K562 (cell line): ENCODE results near the gene FGF14. TPM values are rescaled to one million over a fixed set of nuclear protein-coding genes. Genes with fewer than 3 reads are reported as not detected.

Experiments used
- ATAC-seq: fragments of 200-7000 bp; cut with Tn5 transposase; 3 replicates; pipeline ENCODE4 v1.9.1; 2020; ENCODE audit warnings: moderate library complexity
- BruUV-seq: library from RNA; stranded (reverse); fragments of 400-500 nt; replicated peaks from 2 replicates; lab custom pipeline; 2021; lab: Mats Ljungman, UMichigan
- CTCF ChIA-PET: fragments of 300-600 bp; formaldehyde crosslinking; extraction: SDS; loops from one replicate; lab custom pipeline; 2021; ENCODE audit warnings: low intra/inter-chr PET ratio; lab: Yijun Ruan, JAX
- POLR2A ChIA-PET: fragments of 300-600, 350-650 bp; sonication (Branson Sonifier 250); formaldehyde crosslinking; extraction: SDS; loops from one replicate; lab custom pipeline; 2021; ENCODE audit warnings: antibody characterized with exemption, inconsistent platforms; lab: Yijun Ruan, JAX
- DNase-seq, 4 experiments: peaks; one replicate each; pipeline versions ENCODE4 v3.0.0 to v3.0.0-alpha.2; 2011 to 2018; ENCODE audit warnings: low spot score in 3 of 4, mixed read lengths in 3 of 4; ENCODE audit errors: extremely low read depth in 1 of 4
- FAIRE-seq: peaks from 2 replicates; lab custom pipeline; 2011; peaks lifted over from hg19 to GRCh38; lab: Jason Lieb, UNC
- H2AFZ ChIP-seq: 2 replicates; pipeline ENCODE4 v1.6.0; 2011; ENCODE audit warnings: low read depth, low read length, control low read depth, inconsistent platforms
- H3K27ac ChIP-seq: fragments of 200-600 bp; 3 replicates; pipeline ENCODE4 v1.8.0; 2011; ENCODE audit warnings: low read depth, mild to moderate bottlenecking, control low read depth, inconsistent platforms, low read length, moderate library complexity, mixed read lengths; ENCODE audit errors: extremely low read depth
- H3K27me3 ChIP-seq, 2 experiments: fragments of 300-600 bp in 1 of 2; 2 replicates in 1 of 2; 3 replicates in 1 of 2; pipeline versions ENCODE4 v1.6.0 to v1.8.0; 2011; ENCODE audit warnings: inconsistent platforms in 2 of 2, low read length in 2 of 2, mild to moderate bottlenecking in 1 of 2, mixed read lengths in 1 of 2, moderate library complexity in 1 of 2; ENCODE audit not compliant: control insufficient read depth in 2 of 2, insufficient read depth in 2 of 2
- H3K36me3 ChIP-seq: fragments of 300-600 bp; 3 replicates; pipeline ENCODE4 v1.8.0; 2011; ENCODE audit warnings: mild to moderate bottlenecking, low read length, inconsistent platforms; ENCODE audit not compliant: control insufficient read depth, insufficient read depth
- H3K4me1 ChIP-seq, 2 experiments: fragments of 200-600 bp in 1 of 2; replicated peaks in 1 of 2; 2 replicates in 1 of 2; 3 replicates in 1 of 2; pipeline versions ENCODE4 v1.5.1 to v1.8.0; 2011; ENCODE audit warnings: inconsistent platforms in 2 of 2, low read length in 2 of 2, mild to moderate bottlenecking in 1 of 2, mixed read lengths in 1 of 2, moderate library complexity in 1 of 2; ENCODE audit not compliant: control insufficient read depth in 2 of 2, insufficient read depth in 2 of 2
- H3K4me2 ChIP-seq: 2 replicates; pipeline ENCODE4 v1.6.1; 2011; ENCODE audit warnings: low read length, control low read depth, inconsistent platforms, mixed read lengths; ENCODE audit not compliant: insufficient read depth
- H3K4me3 ChIP-seq: fragments of 200-600 bp; sonication (generic), shearing (Covaris generic); 2 replicates; pipeline ENCODE4 v1.5.1; 2016; ENCODE audit warnings: control low read depth, inconsistent platforms
- H3K79me2 ChIP-seq: fragments of 200-600 bp; 3 replicates; pipeline ENCODE4 v1.8.0; 2011; ENCODE audit warnings: low read length, inconsistent platforms; ENCODE audit not compliant: control insufficient read depth, insufficient read depth
- H3K9ac ChIP-seq, 2 experiments: 2 replicates each; pipeline versions ENCODE4 v1.6.0 to v1.6.1; 2011; ENCODE audit warnings: low read depth in 2 of 2, low read length in 2 of 2, control low read depth in 1 of 2, inconsistent platforms in 1 of 2, mild to moderate bottlenecking in 1 of 2, mixed read lengths in 1 of 2; ENCODE audit not compliant: insufficient read depth in 1 of 2
- H3K9me1 ChIP-seq: one replicate; pipeline ENCODE4 v1.6.0; 2011; ENCODE audit warnings: inconsistent platforms, mild to moderate bottlenecking, low read length, moderate library complexity; ENCODE audit not compliant: control insufficient read depth, insufficient read depth
- H3K9me3 ChIP-seq: replicated peaks from 2 replicates; pipeline ENCODE4 v1.5.1; 2011; ENCODE audit warnings: low read depth, low read length, inconsistent platforms; ENCODE audit not compliant: control insufficient read depth, insufficient read depth
- H4K20me1 ChIP-seq: replicated peaks from 2 replicates; pipeline ENCODE4 v1.6.1; 2011; ENCODE audit warnings: low read length, inconsistent platforms, mixed read lengths; ENCODE audit not compliant: control insufficient read depth, insufficient read depth
- ATF1 ChIP-seq, 2 experiments: fragments of 450-650 bp in 1 of 2; IDR thresholded peaks; 2 replicates each; pipeline ENCODE4 v1.6.1; 2016; ENCODE audit warnings: missing compliant biosample characterization in 1 of 2, missing genetic modification characterization in 1 of 2
- BRCA1 ChIP-seq, 2 experiments: fragments of 450-650 bp in 1 of 2; sonication (generic) in 1 of 2; formaldehyde crosslinking in 1 of 2; IDR thresholded peaks; 2 replicates each; pipeline versions ENCODE4 v1.5.0 to v1.6.1; 2017 to 2020; ENCODE audit warnings: mild to moderate bottlenecking in 1 of 2, missing genetic modification reagents in 1 of 2
- ELF2 ChIP-seq: fragments of 250-450 bp; sonication (Bioruptor Pico); IDR thresholded peaks from 2 replicates; pipeline ENCODE4 v1.5.0; 2021; ENCODE audit warnings: mild to moderate bottlenecking
- HMBOX1 ChIP-seq: sonication (generic); IDR thresholded peaks from 2 replicates; pipeline ENCODE4 v1.6.1; 2016
- ILK ChIP-seq: fragments of 450-650 bp; IDR thresholded peaks from 2 replicates; pipeline ENCODE4 v1.6.1; 2016; ENCODE audit warnings: missing genetic modification characterization, low read depth, mild to moderate bottlenecking, missing compliant biosample characterization, moderate library complexity, borderline replicate concordance
- MAZ ChIP-seq, 2 experiments: fragments of 450-650 bp in 1 of 2; sonication (generic) in 1 of 2; formaldehyde crosslinking; IDR thresholded peaks in 1 of 2; conservative IDR thresholded peaks in 1 of 2; 2 replicates each; pipeline versions ENCODE4 v1.4.0 to v1.5.0; 2020; ENCODE audit warnings: mild to moderate bottlenecking in 1 of 2, missing genetic modification reagents in 1 of 2
- MXI1 ChIP-seq: IDR thresholded peaks from 2 replicates; pipeline ENCODE4 v1.6.1; 2011; ENCODE audit warnings: low read depth, mild to moderate bottlenecking, improper control_type of control experiment, low read length
- NCOA1 ChIP-seq: fragments of 450-650 bp; IDR thresholded peaks from 2 replicates; pipeline ENCODE4 v1.6.1; 2016; ENCODE audit warnings: low read depth
- SIRT6 ChIP-seq: IDR thresholded peaks from one replicate; pipeline ENCODE4 v1.6.1; 2012; ENCODE audit warnings: low read depth, mild to moderate bottlenecking, control low read depth, inconsistent platforms, low read length, moderate library complexity
- SMARCC2 ChIP-seq: fragments of 450-650 bp; IDR thresholded peaks from 2 replicates; pipeline ENCODE4 v1.6.1; 2017; ENCODE audit warnings: antibody characterized with exemption, moderate library complexity, mild to moderate bottlenecking, low read depth
- SPI1 ChIP-seq: IDR thresholded peaks from 2 replicates; pipeline ENCODE4 v1.6.1; 2011; ENCODE audit warnings: low read depth, low read length, control low read depth, borderline replicate concordance
- ZC3H4 ChIP-seq: sonication (generic); formaldehyde crosslinking; IDR thresholded peaks from 2 replicates; pipeline ENCODE4 v1.9.0; 2021; ENCODE audit warnings: missing genetic modification reagents, borderline replicate concordance
- ZNF740 ChIP-seq, 3 experiments: fragments of 200-800 bp in 1 of 3; sonication (Bioruptor generic) in 1 of 3; sonication (generic) in 1 of 3; formaldehyde crosslinking in 1 of 3; IDR thresholded peaks; 2 replicates each; pipeline versions ENCODE4 v1.6.1 to v1.8.0; 2016 to 2022; ENCODE audit warnings: mild to moderate bottlenecking in 2 of 3, missing compliant biosample characterization in 2 of 3, missing genetic modification characterization in 2 of 3, missing genetic modification reagents in 1 of 3
- WGBS: fragments of 100-300 bp; shearing (Covaris generic); methylation state at CpG from one replicate; pipeline ENCODE4 v1.1.6; 2016; ENCODE audit warnings: low coverage, mixed read lengths; ENCODE audit not compliant: insufficient coverage; ENCODE audit errors: missing lambda C conversion rate; 5-methylcytosine and 5-hydroxymethylcytosine counted together
- in situ Hi-C: fragments of 300-500 bp; cut with MboI; formaldehyde crosslinking; loops from 4 replicates; pipeline ENCODE4 v1.15.0; 2018; ENCODE audit warnings: inconsistent platforms, mixed read lengths
- intact Hi-C: fragments of 100-400 bp; cut with micrococcal nuclease; formaldehyde crosslinking; loops from 2 replicates; pipeline ENCODE4 v1.14.2; 2022
- polyA plus RNA-seq, 8 experiments: library from polyadenylated mRNA; depleted of rRNA in 4 of 8; stranded (reverse) in 5 of 8; unstranded in 3 of 8; fragments of >200 nt; fragmentation: Nextera tagmentation in 2 of 8; fragmentation: Illumina TruSeq in 1 of 8; extraction: Ambion mirVana in 2 of 8; extraction: Trizol in 1 of 8; gene quantifications; 2 replicates each; pipeline versions ENCODE4 v1.2.1 to v1.2.3, GENCODE V29; 2011 to 2014; ENCODE audit warnings: inconsistent platforms in 1 of 8, missing spikeins in 1 of 8
- total RNA-seq, 7 experiments: library from RNA; depleted of rRNA in 6 of 7; stranded (reverse); fragments of >200 nt in 6 of 7; fragmentation: Illumina TruSeq in 2 of 7; extraction: Trizol in 2 of 7; gene quantifications; 2 replicates each; pipeline versions ENCODE4 v1.2.1 to v1.2.3, GENCODE V29; 2011 to 2021; ENCODE audit warnings: low replicate concordance in 1 of 7
- TF ChIP-seq, protein P1 (sequence below): fragments of 250-450 bp; sonication (Bioruptor Pico); IDR thresholded peaks from 2 replicates; pipeline ENCODE4 v1.8.0; 2022; ENCODE audit warnings: inconsistent platforms
- TF ChIP-seq, protein P2 (sequence below): fragments of 450-650 bp; conservative IDR thresholded peaks from 2 replicates; pipeline ENCODE4 v1.6.1; 2016; ENCODE audit warnings: missing genetic modification characterization, low read depth, mild to moderate bottlenecking, missing compliant biosample characterization, moderate library complexity
- TF ChIP-seq, protein P3 (sequence below): fragments of 450-650 bp; IDR thresholded peaks from one replicate; pipeline ENCODE4 v1.6.1; 2018; ENCODE audit warnings: mild to moderate bottlenecking, moderate library complexity; ENCODE audit not compliant: partially characterized antibody

FGF14 gene
- total and polyA plus RNA-seq, 9 of the 15 experiments (the other 6 are each of a cell fraction or from before 2014, with no cell fraction given), result not detected

GRCh38 chr13:101846701-101847100, 555.1 kb downstream of the FGF14 start:
- no peaks in the 10 kb centered on the region for H3K9me3 ChIP-seq
- CTCF ChIA-PET, result no interaction called here
- H3K27me3 ChIP-seq, result no peaks in the 10 kb centered on the region
- WGBS, result 0% methylated on average over 3 of the region's 4 CpGs
- no peaks in the 10 kb centered on the region for H3K4me1 ChIP-seq
- no peak for DNase-seq
- H4K20me1 ChIP-seq, result no peaks in the 10 kb centered on the region
- H2AFZ ChIP-seq, result no peak overlapping the region
- no peak for ATAC-seq
- no peaks in the 10 kb centered on the region for H3K36me3 ChIP-seq
- H3K9ac ChIP-seq, result no peak overlapping the region
- POLR2A ChIA-PET, result interaction anchor here (0.6 kb wide), 1 partner anchor 521 kb away, joined by 3 read pairs; no protein-coding TSS in a partner anchor
- no peak overlapping the region for H3K4me3 ChIP-seq
- BruUV-seq, result no TSS peak
- in situ Hi-C loops (no loop called here), intact Hi-C loops (no loop called here)
- H3K9me1 ChIP-seq, result no peaks in the 10 kb centered on the region
- FAIRE-seq, result no peak
- no peak overlapping the region for H3K27ac ChIP-seq
- H3K79me2 ChIP-seq, result no peaks in the 10 kb centered on the region
- no peak overlapping the region for H3K4me2 ChIP-seq
- TF ChIP-seq BRCA1 (IDR thresholded peaks at IDR 0.05) (no peak), BRCA1 (CRISPR knock-in tag; IDR thresholded peaks at IDR 0.05) (no peak), NCOA1 (no peak), ZNF740 (CRISPR knock-in tag; IDR thresholded peaks at IDR 0.05) (no peak), ZNF740 (tag; IDR thresholded peaks at IDR 0.05) (no peak), MAZ (CRISPR knock-in tag; conservative IDR thresholded peaks at IDR 0.05 in 1 of 2, IDR thresholded peaks at IDR 0.05 in 1 of 2) (no peak), ILK (tag) (no peak), MXI1 (no peak), ZC3H4 (CRISPR knock-in tag) (no peak), HMBOX1 (no peak), SIRT6 (no peak), SPI1 (no peak), SMARCC2 (no peak), ATF1 (CRISPR knock-in tag; IDR thresholded peaks at IDR 0.05) (no peak), ATF1 (tag; IDR thresholded peaks at IDR 0.05) (no peak), ELF2 (CRISPR knock-in tag) (no peak)
- TF ChIP-seq, protein P1, sequence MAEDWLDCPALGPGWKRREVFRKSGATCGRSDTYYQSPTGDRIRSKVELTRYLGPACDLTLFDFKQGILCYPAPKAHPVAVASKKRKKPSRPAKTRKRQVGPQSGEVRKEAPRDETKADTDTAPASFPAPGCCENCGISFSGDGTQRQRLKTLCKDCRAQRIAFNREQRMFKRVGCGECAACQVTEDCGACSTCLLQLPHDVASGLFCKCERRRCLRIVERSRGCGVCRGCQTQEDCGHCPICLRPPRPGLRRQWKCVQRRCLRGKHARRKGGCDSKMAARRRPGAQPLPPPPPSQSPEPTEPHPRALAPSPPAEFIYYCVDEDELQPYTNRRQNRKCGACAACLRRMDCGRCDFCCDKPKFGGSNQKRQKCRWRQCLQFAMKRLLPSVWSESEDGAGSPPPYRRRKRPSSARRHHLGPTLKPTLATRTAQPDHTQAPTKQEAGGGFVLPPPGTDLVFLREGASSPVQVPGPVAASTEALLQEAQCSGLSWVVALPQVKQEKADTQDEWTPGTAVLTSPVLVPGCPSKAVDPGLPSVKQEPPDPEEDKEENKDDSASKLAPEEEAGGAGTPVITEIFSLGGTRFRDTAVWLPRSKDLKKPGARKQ (CRISPR knock-in tag), result no peak
- TF ChIP-seq, protein P2, sequence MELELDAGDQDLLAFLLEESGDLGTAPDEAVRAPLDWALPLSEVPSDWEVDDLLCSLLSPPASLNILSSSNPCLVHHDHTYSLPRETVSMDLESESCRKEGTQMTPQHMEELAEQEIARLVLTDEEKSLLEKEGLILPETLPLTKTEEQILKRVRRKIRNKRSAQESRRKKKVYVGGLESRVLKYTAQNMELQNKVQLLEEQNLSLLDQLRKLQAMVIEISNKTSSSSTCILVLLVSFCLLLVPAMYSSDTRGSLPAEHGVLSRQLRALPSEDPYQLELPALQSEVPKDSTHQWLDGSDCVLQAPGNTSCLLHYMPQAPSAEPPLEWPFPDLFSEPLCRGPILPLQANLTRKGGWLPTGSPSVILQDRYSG, result no peak
- TF ChIP-seq, protein P3, sequence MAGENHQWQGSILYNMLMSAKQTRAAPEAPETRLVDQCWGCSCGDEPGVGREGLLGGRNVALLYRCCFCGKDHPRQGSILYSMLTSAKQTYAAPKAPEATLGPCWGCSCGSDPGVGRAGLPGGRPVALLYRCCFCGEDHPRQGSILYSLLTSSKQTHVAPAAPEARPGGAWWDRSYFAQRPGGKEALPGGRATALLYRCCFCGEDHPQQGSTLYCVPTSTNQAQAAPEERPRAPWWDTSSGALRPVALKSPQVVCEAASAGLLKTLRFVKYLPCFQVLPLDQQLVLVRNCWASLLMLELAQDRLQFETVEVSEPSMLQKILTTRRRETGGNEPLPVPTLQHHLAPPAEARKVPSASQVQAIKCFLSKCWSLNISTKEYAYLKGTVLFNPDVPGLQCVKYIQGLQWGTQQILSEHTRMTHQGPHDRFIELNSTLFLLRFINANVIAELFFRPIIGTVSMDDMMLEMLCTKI, result no peak
